ENCODE results near the gene CACFD1. TPM values are rescaled to one million over a fixed set of nuclear protein-coding genes. Genes with fewer than 3 reads are reported as not detected.

CACFD1 gene
- total and polyA plus RNA-seq, 2 of the 13 experiments (the other 11 are each of a cell fraction or from before 2014, with no cell fraction given), result 13.8 to 14.6 TPM

DNA sequence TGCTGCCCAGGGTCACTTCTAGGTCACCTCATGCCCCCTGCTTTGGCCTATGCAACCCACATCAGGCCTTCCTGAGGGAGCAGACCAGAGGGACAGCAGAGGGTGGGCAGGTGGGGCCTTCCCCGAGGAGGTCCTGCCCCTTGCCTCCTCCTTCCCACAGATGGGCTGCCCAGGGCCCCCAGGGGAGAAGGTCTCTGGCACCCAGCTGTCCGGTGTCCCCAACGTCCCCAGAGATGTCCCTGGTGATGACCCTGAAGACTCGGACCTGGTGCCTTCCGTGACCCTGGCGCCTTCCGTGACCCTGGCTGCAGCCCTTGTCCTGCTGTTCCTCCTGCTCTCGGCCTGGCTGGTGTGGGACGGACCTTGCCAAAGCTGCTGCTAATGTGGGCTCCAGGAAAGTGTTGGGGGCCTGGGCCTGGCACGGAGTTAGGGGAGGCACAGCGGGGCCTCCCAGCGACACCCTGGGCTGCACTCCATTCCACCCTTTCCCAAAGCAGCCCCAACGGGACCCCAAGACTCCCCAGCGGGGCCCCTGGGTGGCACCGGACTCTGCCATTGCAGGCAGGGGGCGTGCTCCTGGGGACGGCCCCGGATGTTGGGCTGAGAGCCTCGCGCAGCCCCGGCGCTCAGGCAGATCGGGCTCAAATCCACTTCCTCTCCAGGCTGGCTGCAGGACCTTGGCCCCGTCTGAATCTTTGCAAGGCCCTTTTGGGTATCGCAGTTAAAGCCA is 25.9 kb downstream of the CACFD1 start:
- BruUV-seq (replicated peaks), result no TSS peak
- 23% methylated on average over 10 of the region's 25 CpGs for WGBS (ENCODE audit: low lambda C conversion rate)
- Histone ChIP-seq H3K27me3 (ENCODE audit: control insufficient read depth in 1 of 2, insufficient read depth in 2 of 2, low read length in 2 of 2) (peaks cover 4 to 54% of the 10 kb centered on the region in 2 experiments), H3K9ac (ENCODE audit: insufficient read depth, low read depth, low read length) (peak overlapping the region; percentile 1; the same call in 1 of the 2 replicates), H3K36me3 (replicated peaks in 1 of 2; ENCODE audit: control insufficient read depth in 1 of 2, insufficient read depth in 2 of 2, low read length in 2 of 2) (no peaks in the 10 kb centered on the region), H4K20me1 (ENCODE audit: insufficient read depth, low read length) (no peaks in the 10 kb centered on the region), H3K9me3 (ENCODE audit: low read length) (no peaks in the 10 kb centered on the region), H3K4me2 (ENCODE audit: low read depth, low read length) (peak overlapping the region; percentile 95), H3K79me2 (ENCODE audit: insufficient read depth, low read length) (no peaks in the 10 kb centered on the region), H3K4me1 (ENCODE audit: insufficient read depth, low read length) (peaks cover 54% of the 10 kb centered on the region), H3K4me3 (replicated peaks in 1 of 3; ENCODE audit: insufficient read depth in 1 of 3, low read depth in 2 of 3, low read length in 3 of 3) (peak overlapping the region; percentile 27 to 70 (median 47); a peak in 4 of 6 replicates), H2AFZ (ENCODE audit: low read length) (no peak overlapping the region), H3K27ac (ENCODE audit: extremely low read length, insufficient read depth, low read length) (no peak overlapping the region)
- in situ Hi-C loops (cut with HindIII; ENCODE audit: extremely low pct_ligation_motif_present, low pct_unique_long_range_greater_than_20kb), result loop anchor here (5.0 kb wide), 3 partner anchors 78 to 298 kb away; partner anchors contain the start of genes SURF1 and SURF2
- ATAC-seq (peak; percentile 67), DNase-seq (ENCODE audit: low spot score) (no peak), FAIRE-seq (no peak)
- intact Hi-C loops (cut with micrococcal nuclease; ENCODE audit: unreplicated experiment), result loop anchor here (1.0 to 5.0 kb wide), 4 partner anchors 29 to 299 kb away; partner anchors contain the start of genes SURF1 and SURF2
- CTCF ChIA-PET (ENCODE audit: low intra/inter-chr PET ratio, low total read pairs), result interaction anchor here (1.2 to 2.6 kb wide), 6 partner anchors 78 to 300 kb away, joined by 4 to 39 read pairs (median 6); no protein-coding TSS in a partner anchor
- POLR2A ChIA-PET, result interaction anchor here (0.8 to 1.6 kb wide), 3 partner anchors 26 to 138 kb away, joined by 3 to 11 read pairs (median 3); partner anchors contain the start of genes CACFD1, MED22 and RPL7A
- TF ChIP-seq, protein P1, sequence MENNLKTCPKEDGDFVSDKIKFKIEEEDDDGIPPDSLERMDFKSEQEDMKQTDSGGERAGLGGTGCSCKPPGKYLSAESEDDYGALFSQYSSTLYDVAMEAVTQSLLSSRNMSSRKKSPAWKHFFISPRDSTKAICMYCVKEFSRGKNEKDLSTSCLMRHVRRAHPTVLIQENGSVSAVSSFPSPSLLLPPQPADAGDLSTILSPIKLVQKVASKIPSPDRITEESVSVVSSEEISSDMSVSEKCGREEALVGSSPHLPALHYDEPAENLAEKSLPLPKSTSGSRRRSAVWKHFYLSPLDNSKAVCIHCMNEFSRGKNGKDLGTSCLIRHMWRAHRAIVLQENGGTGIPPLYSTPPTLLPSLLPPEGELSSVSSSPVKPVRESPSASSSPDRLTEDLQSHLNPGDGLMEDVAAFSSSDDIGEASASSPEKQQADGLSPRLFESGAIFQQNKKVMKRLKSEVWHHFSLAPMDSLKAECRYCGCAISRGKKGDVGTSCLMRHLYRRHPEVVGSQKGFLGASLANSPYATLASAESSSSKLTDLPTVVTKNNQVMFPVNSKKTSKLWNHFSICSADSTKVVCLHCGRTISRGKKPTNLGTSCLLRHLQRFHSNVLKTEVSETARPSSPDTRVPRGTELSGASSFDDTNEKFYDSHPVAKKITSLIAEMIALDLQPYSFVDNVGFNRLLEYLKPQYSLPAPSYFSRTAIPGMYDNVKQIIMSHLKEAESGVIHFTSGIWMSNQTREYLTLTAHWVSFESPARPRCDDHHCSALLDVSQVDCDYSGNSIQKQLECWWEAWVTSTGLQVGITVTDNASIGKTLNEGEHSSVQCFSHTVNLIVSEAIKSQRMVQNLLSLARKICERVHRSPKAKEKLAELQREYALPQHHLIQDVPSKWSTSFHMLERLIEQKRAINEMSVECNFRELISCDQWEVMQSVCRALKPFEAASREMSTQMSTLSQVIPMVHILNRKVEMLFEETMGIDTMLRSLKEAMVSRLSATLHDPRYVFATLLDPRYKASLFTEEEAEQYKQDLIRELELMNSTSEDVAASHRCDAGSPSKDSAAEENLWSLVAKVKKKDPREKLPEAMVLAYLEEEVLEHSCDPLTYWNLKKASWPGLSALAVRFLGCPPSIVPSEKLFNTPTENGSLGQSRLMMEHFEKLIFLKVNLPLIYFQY (CRISPR knock-in tag; IDR thresholded peaks at IDR 0.05; ENCODE audit: borderline replicate concordance), result 0 out of 2 replicates have a peak, but pooled peaks have one; percentile 33
- TF ChIP-seq SP4 (CRISPR knock-in tag; IDR thresholded peaks at IDR 0.05) (0 out of 2 replicates have a peak, but pooled peaks have one; percentile 18), SRSF1 (optimal IDR thresholded peaks at IDR 0.05; ENCODE audit: low read depth, low read length) (peak; percentile 36), ZNF781 (CRISPR knock-in tag; IDR thresholded peaks at IDR 0.05; ENCODE audit: borderline replicate concordance, not compliant biosample characterization) (peak; percentile 24), ZNF441 (CRISPR knock-in tag; IDR thresholded peaks at IDR 0.05; ENCODE audit: borderline replicate concordance) (0 out of 2 replicates have a peak, but pooled peaks have one; percentile 59), FOXC1 (CRISPR knock-in tag; IDR thresholded peaks at IDR 0.05; ENCODE audit: borderline replicate concordance) (no peak)
- TF ChIP-seq, protein P2, sequence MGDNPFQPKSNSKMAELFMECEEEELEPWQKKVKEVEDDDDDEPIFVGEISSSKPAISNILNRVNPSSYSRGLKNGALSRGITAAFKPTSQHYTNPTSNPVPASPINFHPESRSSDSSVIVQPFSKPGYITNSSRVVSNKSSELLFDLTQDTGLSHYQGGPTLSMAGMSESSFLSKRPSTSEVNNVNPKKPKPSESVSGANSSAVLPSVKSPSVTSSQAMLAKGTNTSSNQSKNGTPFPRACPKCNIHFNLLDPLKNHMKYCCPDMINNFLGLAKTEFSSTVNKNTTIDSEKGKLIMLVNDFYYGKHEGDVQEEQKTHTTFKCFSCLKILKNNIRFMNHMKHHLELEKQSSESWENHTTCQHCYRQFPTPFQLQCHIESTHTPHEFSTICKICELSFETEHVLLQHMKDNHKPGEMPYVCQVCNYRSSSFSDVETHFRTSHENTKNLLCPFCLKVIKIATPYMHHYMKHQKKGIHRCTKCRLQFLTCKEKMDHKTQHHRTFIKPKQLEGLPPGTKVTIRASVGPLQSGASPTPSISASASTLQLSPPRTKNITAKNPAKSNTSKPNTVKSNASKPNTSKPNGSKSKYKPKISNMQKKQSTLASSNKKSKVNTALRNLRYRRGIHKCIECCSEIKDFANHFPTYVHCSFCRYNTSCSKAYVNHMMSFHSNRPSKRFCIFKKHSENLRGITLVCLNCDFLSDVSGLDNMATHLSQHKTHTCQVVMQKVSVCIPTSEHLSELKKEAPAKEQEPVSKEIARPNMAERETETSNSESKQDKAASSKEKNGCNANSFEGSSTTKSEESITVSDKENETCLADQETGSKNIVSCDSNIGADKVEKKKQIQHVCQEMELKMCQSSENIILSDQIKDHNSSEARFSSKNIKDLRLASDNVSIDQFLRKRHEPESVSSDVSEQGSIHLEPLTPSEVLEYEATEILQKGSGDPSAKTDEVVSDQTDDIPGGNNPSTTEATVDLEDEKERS (CRISPR knock-in tag; IDR thresholded peaks at IDR 0.05), result no peak
- TF ChIP-seq, protein P3, sequence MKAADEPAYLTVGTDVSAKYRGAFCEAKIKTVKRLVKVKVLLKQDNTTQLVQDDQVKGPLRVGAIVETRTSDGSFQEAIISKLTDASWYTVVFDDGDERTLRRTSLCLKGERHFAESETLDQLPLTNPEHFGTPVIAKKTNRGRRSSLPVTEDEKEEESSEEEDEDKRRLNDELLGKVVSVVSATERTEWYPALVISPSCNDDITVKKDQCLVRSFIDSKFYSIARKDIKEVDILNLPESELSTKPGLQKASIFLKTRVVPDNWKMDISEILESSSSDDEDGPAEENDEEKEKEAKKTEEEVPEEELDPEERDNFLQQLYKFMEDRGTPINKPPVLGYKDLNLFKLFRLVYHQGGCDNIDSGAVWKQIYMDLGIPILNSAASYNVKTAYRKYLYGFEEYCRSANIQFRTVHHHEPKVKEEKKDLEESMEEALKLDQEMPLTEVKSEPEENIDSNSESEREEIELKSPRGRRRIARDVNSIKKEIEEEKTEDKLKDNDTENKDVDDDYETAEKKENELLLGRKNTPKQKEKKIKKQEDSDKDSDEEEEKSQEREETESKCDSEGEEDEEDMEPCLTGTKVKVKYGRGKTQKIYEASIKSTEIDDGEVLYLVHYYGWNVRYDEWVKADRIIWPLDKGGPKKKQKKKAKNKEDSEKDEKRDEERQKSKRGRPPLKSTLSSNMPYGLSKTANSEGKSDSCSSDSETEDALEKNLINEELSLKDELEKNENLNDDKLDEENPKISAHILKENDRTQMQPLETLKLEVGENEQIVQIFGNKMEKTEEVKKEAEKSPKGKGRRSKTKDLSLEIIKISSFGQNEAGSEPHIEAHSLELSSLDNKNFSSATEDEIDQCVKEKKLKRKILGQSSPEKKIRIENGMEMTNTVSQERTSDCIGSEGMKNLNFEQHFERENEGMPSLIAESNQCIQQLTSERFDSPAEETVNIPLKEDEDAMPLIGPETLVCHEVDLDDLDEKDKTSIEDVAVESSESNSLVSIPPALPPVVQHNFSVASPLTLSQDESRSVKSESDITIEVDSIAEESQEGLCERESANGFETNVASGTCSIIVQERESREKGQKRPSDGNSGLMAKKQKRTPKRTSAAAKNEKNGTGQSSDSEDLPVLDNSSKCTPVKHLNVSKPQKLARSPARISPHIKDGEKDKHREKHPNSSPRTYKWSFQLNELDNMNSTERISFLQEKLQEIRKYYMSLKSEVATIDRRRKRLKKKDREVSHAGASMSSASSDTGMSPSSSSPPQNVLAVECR (CRISPR knock-in tag; IDR thresholded peaks at IDR 0.05; ENCODE audit: borderline replicate concordance), result peak; percentile 31; the same call in 1 of the 2 replicates

All from HepG2 (cell line).